Neural cell (in vitro differentiated cells): ENCODE data around the gene VSIG10L. TPM values are rescaled to one million over a fixed set of nuclear protein-coding genes. Genes with fewer than 3 reads are reported as not detected.

ENCODE experiments used
- H2AFZ ChIP-seq: fragments of 200-600, 300-800 bp; sonication (generic), shearing (Covaris generic); 2 replicates; pipeline ENCODE4 v1.6.0; 2014; ENCODE audit warnings: low read depth, mild to moderate bottlenecking, antibody characterized with exemption, low read length, moderate library complexity
- H3F3A ChIP-seq: fragments of 200-600 bp; shearing (Covaris generic); 2 replicates; pipeline ENCODE4 v1.6.1; 2016; ENCODE audit warnings: mild to moderate bottlenecking, moderate library complexity, mixed read lengths, antibody characterized with exemption, low read length; ENCODE audit not compliant: insufficient read depth, poor library complexity, severe bottlenecking
- H3K27ac ChIP-seq: fragments of 200-600, 300-800 bp; sonication (generic), shearing (Covaris generic); 2 replicates; pipeline ENCODE4 v1.5.1; 2014; ENCODE audit warnings: mild to moderate bottlenecking, low read length, moderate library complexity
- H3K27me3 ChIP-seq: fragments of 300-800, 200-600 bp; sonication (generic), shearing (Covaris generic); 2 replicates; pipeline ENCODE4 v1.6.0; 2014; ENCODE audit warnings: mild to moderate bottlenecking, low read depth, low read length, moderate library complexity; ENCODE audit not compliant: insufficient read depth
- H3K36me3 ChIP-seq: fragments of 300-800, 200-600 bp; sonication (generic), shearing (Covaris generic); 2 replicates; pipeline ENCODE4 v1.5.1; 2014; ENCODE audit warnings: mild to moderate bottlenecking, antibody characterized with exemption, low read length, moderate library complexity; ENCODE audit not compliant: insufficient read depth
- H3K4me2 ChIP-seq: fragments of 300-800, 200-600 bp; sonication (generic), shearing (Covaris generic); 2 replicates; pipeline ENCODE4 v1.6.0; 2014; ENCODE audit warnings: mild to moderate bottlenecking, low read length
- H3K4me3 ChIP-seq: fragments of 300-800, 200-600 bp; sonication (generic), shearing (Covaris generic); 2 replicates; pipeline ENCODE4 v1.5.1; 2014; ENCODE audit warnings: mild to moderate bottlenecking, low read length, moderate library complexity
- H3K79me2 ChIP-seq: fragments of 200-600 bp; shearing (Covaris generic); replicated peaks from 2 replicates; pipeline ENCODE4 v1.6.0; 2014; ENCODE audit warnings: mild to moderate bottlenecking, low read length, moderate library complexity; ENCODE audit not compliant: insufficient read depth
- H3K9ac ChIP-seq: fragments of 300-800, 200-600 bp; sonication (generic), shearing (Covaris generic); 2 replicates; pipeline ENCODE4 v1.6.1; 2016; ENCODE audit warnings: mild to moderate bottlenecking, low read length, mixed read lengths
- H3K9me2 ChIP-seq: fragments of 200-600 bp; shearing (Covaris generic); 2 replicates; pipeline ENCODE4 v1.6.1; 2016; ENCODE audit warnings: mild to moderate bottlenecking, low read length, mixed read lengths; ENCODE audit not compliant: insufficient read depth
- H3K9me3 ChIP-seq: fragments of 200-600, 300-800 bp; sonication (generic), shearing (Covaris generic); 2 replicates; pipeline ENCODE4 v1.6.1; 2016; ENCODE audit warnings: mild to moderate bottlenecking, mixed run types, low read length, moderate library complexity, mixed read lengths
- H4K20me1 ChIP-seq: fragments of 200-600 bp; shearing (Covaris generic); 2 replicates; pipeline ENCODE4 v1.6.1; 2016; ENCODE audit warnings: mild to moderate bottlenecking, mixed run types; ENCODE audit not compliant: insufficient read depth
- CTCF ChIP-seq: fragments of 450-650 bp; IDR thresholded peaks from 2 replicates; pipeline ENCODE4 v1.5.1; 2014; ENCODE audit warnings: antibody characterized with exemption, mild to moderate bottlenecking, moderate library complexity; ENCODE audit not compliant: poor library complexity, severe bottlenecking
- EP300 ChIP-seq: fragments of 450-650 bp; conservative IDR thresholded peaks from 2 replicates; pipeline ENCODE4 v1.6.1; 2014; ENCODE audit warnings: antibody characterized with exemption, mild to moderate bottlenecking, moderate library complexity; ENCODE audit not compliant: poor library complexity, severe bottlenecking
- EZH2 ChIP-seq: fragments of 200-600, 300-800 bp; shearing (Covaris generic), sonication (generic); IDR thresholded peaks from 2 replicates; pipeline ENCODE4 v1.6.1; 2014; ENCODE audit warnings: antibody characterized with exemption, low read length, borderline replicate concordance, mild to moderate bottlenecking; ENCODE audit not compliant: insufficient read depth, poor library complexity, severe bottlenecking
- MXI1 ChIP-seq: fragments of 450-650 bp; conservative IDR thresholded peaks from 2 replicates; pipeline ENCODE4 v1.6.1; 2014; ENCODE audit warnings: antibody characterized with exemption, mild to moderate bottlenecking; ENCODE audit not compliant: poor library complexity, severe bottlenecking
- POLR2AphosphoS5 ChIP-seq: IDR thresholded peaks from 2 replicates; pipeline ENCODE4 v1.6.1; 2012
- RAD21 ChIP-seq: fragments of 450-650 bp; conservative IDR thresholded peaks from 2 replicates; pipeline ENCODE4 v1.6.1; 2014; ENCODE audit warnings: antibody characterized with exemption, mild to moderate bottlenecking, moderate library complexity
- REST ChIP-seq: IDR thresholded peaks from 2 replicates; pipeline ENCODE4 v1.6.1; 2012; ENCODE audit warnings: borderline replicate concordance
- SMC3 ChIP-seq: fragments of 450-650 bp; conservative IDR thresholded peaks from 2 replicates; pipeline ENCODE4 v1.6.1; 2014; ENCODE audit warnings: antibody characterized with exemption, mild to moderate bottlenecking, moderate library complexity; ENCODE audit not compliant: poor library complexity
- TAF1 ChIP-seq: IDR thresholded peaks from 2 replicates; pipeline ENCODE4 v1.6.1; 2012; ENCODE audit warnings: low read depth
- polyA plus RNA-seq: library from polyadenylated mRNA; depleted of rRNA; stranded (reverse); fragments of >200 nt; gene quantifications from 2 replicates; pipeline ENCODE4 v1.2.3, GENCODE V29; 2014

VSIG10L gene
- polyA plus RNA-seq, 1 donor from 2014 or later = 2.3 TPM

DNA sequence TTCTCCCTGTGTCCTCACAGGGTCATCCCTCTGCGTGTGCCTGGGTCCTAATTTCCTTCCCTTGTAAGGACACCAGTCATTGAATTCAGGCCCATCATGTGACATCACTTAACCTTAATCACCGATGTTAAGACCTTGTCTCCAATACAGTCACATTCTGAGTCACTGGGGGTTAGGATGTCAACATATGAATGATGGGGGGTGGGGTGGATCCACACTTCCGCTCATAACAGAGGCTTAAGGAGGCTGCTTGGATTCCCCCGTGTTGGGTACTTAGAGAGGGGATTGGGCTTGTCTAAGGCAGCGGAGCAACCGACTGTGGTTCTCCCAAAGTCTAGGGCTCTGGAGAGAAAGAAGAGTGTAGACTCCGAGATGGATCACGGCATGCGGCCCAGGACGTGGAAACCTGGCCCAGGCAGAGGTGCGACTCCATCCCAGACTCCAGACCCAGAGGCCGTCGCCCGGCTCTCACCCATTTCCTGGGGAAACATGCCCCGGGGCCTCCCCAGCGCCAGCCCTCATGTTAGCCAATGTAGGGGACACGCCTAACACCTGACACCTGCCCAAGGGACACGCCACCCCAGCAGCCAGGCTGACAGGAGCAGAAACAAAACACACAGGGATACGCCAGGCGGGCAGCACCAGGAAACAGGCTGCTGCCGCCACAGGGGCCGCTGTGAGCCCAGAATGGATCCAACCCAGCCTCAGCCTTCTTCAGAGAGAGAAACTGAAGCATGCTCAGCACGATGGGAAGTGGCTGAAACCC, 47.5 kb downstream of the VSIG10L start:
- Histone ChIP-seq H2AFZ (no peak overlapping the region), H4K20me1 (no peaks in the 10 kb centered on the region), H3K36me3 (no peaks in the 10 kb centered on the region), H3K9me3 (no peaks in the 10 kb centered on the region), H3F3A (no peaks in the 10 kb centered on the region), H3K27me3 (no peaks in the 10 kb centered on the region), H3K4me2 (no peak overlapping the region), H3K4me3 (no peak overlapping the region), H3K79me2 (no peaks in the 10 kb centered on the region), H3K27ac (no peak overlapping the region), H3K9me2 (no peaks in the 10 kb centered on the region), H3K9ac (no peak overlapping the region)
- TF ChIP-seq TAF1 = no peak
- no peak for TF ChIP-seq SMC3
- no peak for TF ChIP-seq REST
- no peak for TF ChIP-seq MXI1
- TF ChIP-seq POLR2AphosphoS5 = no peak
- no peak for TF ChIP-seq EP300
- TF ChIP-seq EZH2 = no peak
- TF ChIP-seq RAD21 = no peak
- no peak for TF ChIP-seq CTCF

DNA sequence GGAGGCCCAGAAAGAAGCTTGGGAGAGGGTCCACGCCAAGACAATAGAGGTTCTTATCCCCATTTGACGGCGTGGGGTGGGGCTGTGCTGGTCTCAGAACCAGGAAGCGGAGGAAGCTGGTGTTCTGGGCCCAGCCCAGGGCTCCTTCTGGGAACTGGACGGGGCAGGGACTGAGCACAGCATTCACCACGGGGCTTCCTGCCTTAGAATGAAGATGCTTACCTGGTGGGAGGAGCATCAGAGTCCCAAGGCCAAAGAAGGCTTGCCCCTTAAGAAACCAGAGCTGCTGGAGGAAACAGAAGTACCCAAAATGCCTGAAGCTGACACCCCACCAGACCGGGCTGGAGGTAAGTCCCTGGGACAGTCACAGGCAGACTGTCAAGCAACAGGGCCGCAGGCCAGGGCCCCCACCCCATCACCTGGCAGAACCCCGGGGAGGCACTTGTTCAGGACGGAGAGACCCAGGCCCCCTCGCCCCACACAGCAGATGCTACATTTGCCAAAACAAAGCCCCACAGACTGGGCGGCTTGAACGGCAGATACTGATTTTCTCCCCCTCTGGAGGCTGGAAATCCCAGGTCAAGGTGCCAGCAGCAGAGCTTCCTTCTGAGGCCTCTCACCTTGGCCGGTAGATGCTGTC, 48.2 kb downstream of the VSIG10L start:
- H2AFZ ChIP-seq = no peak overlapping the region
- no peaks in the 10 kb centered on the region for H3F3A ChIP-seq
- no peak overlapping the region for H3K9ac ChIP-seq
- H3K27me3 ChIP-seq = no peaks in the 10 kb centered on the region
- no peak overlapping the region for H3K4me3 ChIP-seq
- H3K9me2 ChIP-seq = no peaks in the 10 kb centered on the region
- no peaks in the 10 kb centered on the region for H3K36me3 ChIP-seq
- no peaks in the 10 kb centered on the region for H4K20me1 ChIP-seq
- H3K79me2 ChIP-seq = no peaks in the 10 kb centered on the region
- H3K27ac ChIP-seq = no peak overlapping the region
- no peaks in the 10 kb centered on the region for H3K9me3 ChIP-seq
- no peak overlapping the region for H3K4me2 ChIP-seq
- TF ChIP-seq CTCF = no peak
- TF ChIP-seq TAF1 = no peak
- no peak for TF ChIP-seq RAD21
- TF ChIP-seq SMC3 = no peak
